Measurements from ENCODE around the gene MST1.
"Not testable (repeated sequence)": the region's sequence is repeated elsewhere in the genome, so short reads cannot be mapped to it uniquely, and the experiment has no call there.

The MST1 gene

GRCh38 chr3:49702672-49703071 lies 13.4 kb upstream of the MST1 start:
- TF ChIP-seq, protein P1, sequence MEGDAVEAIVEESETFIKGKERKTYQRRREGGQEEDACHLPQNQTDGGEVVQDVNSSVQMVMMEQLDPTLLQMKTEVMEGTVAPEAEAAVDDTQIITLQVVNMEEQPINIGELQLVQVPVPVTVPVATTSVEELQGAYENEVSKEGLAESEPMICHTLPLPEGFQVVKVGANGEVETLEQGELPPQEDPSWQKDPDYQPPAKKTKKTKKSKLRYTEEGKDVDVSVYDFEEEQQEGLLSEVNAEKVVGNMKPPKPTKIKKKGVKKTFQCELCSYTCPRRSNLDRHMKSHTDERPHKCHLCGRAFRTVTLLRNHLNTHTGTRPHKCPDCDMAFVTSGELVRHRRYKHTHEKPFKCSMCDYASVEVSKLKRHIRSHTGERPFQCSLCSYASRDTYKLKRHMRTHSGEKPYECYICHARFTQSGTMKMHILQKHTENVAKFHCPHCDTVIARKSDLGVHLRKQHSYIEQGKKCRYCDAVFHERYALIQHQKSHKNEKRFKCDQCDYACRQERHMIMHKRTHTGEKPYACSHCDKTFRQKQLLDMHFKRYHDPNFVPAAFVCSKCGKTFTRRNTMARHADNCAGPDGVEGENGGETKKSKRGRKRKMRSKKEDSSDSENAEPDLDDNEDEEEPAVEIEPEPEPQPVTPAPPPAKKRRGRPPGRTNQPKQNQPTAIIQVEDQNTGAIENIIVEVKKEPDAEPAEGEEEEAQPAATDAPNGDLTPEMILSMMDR (IDR thresholded peaks at IDR 0.05; ENCODE audit: insufficient read depth, low read length, poor library complexity, severe bottlenecking), result no peak
- no peak for DNase-seq (ENCODE audit: extremely low read depth, insufficient read length)
- Histone ChIP-seq H3K36me3 (ENCODE audit: control insufficient read depth, insufficient read depth, low read length) (peaks cover 37% of the 10 kb centered on the region), H3K27me3 (replicated peaks; ENCODE audit: control insufficient read depth, insufficient read depth, low read length) (no peaks in the 10 kb centered on the region), H3K4me3 (replicated peaks; ENCODE audit: low read depth, low read length) (no peak overlapping the region)

- DNase-seq (ENCODE audit: extremely low read depth, insufficient read length), result no peak
- no peaks in the 10 kb centered on the region for H3K27me3 ChIP-seq (replicated peaks; ENCODE audit: control insufficient read depth, insufficient read depth, low read length)
- peaks cover 39% of the 10 kb centered on the region for H3K36me3 ChIP-seq (ENCODE audit: control insufficient read depth, insufficient read depth, low read length)
- TF ChIP-seq, protein P1 (IDR thresholded peaks at IDR 0.05; ENCODE audit: insufficient read depth, low read length, poor library complexity, severe bottlenecking), result peak; percentile 44
- no peak overlapping the region for H3K4me3 ChIP-seq (replicated peaks; ENCODE audit: low read depth, low read length)
Measured at GRCh38 chr3:49701388-49702077, 12.3 kb upstream of the MST1 start.

DNA sequence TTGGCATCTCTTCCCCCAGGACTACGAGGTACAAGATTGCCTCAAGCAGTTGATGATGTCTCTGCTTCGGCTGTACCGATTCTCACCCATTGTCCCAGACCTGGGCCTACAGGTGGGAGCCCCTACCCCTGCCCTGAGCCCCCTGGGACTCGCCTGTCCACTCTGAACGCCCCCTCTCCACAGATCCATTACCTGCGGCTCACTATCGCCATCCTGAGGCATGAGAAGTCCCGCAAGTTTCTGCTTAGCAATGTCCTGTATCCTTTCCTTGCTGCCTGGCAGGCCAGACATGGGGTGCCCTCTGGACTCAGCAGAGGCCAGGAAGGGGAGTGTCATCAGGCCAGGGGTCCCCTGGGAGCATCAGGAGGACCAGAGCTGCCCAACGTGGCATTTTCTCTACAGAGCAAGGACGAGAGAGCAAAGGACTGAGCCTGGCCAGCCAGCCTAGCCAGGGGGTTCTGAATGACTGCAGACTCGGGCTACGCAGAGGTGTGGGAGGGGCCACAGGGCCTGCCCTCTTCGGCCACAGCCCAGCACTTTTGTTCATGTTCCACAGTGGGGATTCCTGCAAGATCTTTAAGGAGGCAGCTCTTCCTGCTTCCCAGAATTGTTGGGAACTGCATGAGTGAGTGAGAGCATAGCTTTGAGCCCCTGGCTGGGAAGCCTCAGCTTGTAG lies 11.3 kb upstream of the MST1 start:
- TF ChIP-seq, protein P1 (IDR thresholded peaks at IDR 0.05; ENCODE audit: insufficient read depth, low read length, poor library complexity, severe bottlenecking), result peak; percentile 21
- H3K36me3 ChIP-seq (ENCODE audit: control insufficient read depth, insufficient read depth, low read length), result peaks cover 34% of the 10 kb centered on the region
- no peaks in the 10 kb centered on the region for H3K27me3 ChIP-seq (replicated peaks; ENCODE audit: control insufficient read depth, insufficient read depth, low read length)
- no peak for DNase-seq (ENCODE audit: extremely low read depth, insufficient read length)
- no peak overlapping the region for H3K4me3 ChIP-seq (replicated peaks; ENCODE audit: low read depth, low read length)

GRCh38 chr3:49700014-49700413 lies 10.7 kb upstream of the MST1 start:
- H3K36me3 ChIP-seq (ENCODE audit: control insufficient read depth, insufficient read depth, low read length), result peaks cover 30% of the 10 kb centered on the region
- DNase-seq (ENCODE audit: extremely low read depth, insufficient read length), result no peak
- no peak overlapping the region for H3K4me3 ChIP-seq (replicated peaks; ENCODE audit: low read depth, low read length)
- no peaks in the 10 kb centered on the region for H3K27me3 ChIP-seq (replicated peaks; ENCODE audit: control insufficient read depth, insufficient read depth, low read length)
- TF ChIP-seq, protein P1 (IDR thresholded peaks at IDR 0.05; ENCODE audit: insufficient read depth, low read length, poor library complexity, severe bottlenecking), result no peak

GRCh38 chr3:49699281-49699979 lies 10.2 kb upstream of the MST1 start:
- TF ChIP-seq, protein P1 (IDR thresholded peaks at IDR 0.05; ENCODE audit: insufficient read depth, low read length, poor library complexity, severe bottlenecking), result no peak
- Histone ChIP-seq H3K4me3 (replicated peaks; ENCODE audit: low read depth, low read length) (no peak overlapping the region), H3K27me3 (replicated peaks; ENCODE audit: control insufficient read depth, insufficient read depth, low read length) (no peaks in the 10 kb centered on the region), H3K36me3 (ENCODE audit: control insufficient read depth, insufficient read depth, low read length) (peaks cover 29% of the 10 kb centered on the region)
- DNase-seq (ENCODE audit: extremely low read depth, insufficient read length), result no peak

GRCh38 chr3:49695350-49696015 lies 6.2 kb upstream of the MST1 start:
- DNase-seq (ENCODE audit: extremely low read depth, insufficient read length); H3K4me3 ChIP-seq (replicated peaks; ENCODE audit: low read depth, low read length); H3K27me3 ChIP-seq (replicated peaks; ENCODE audit: control insufficient read depth, insufficient read depth, low read length): not testable (repeated sequence)
- peaks cover 13% of the 10 kb centered on the region for H3K36me3 ChIP-seq (ENCODE audit: control insufficient read depth, insufficient read depth, low read length)

GRCh38 chr3:49694409-49695070 lies 5.3 kb upstream of the MST1 start:
- not testable (repeated sequence) for H3K4me3 ChIP-seq (replicated peaks; ENCODE audit: low read depth, low read length); DNase-seq (ENCODE audit: extremely low read depth, insufficient read length); H3K36me3 ChIP-seq (ENCODE audit: control insufficient read depth, insufficient read depth, low read length)

GRCh38 chr3:49691481-49691880 lies 2.2 kb upstream of the MST1 start:
- not testable (repeated sequence) for DNase-seq (ENCODE audit: extremely low read depth, insufficient read length); H3K36me3 ChIP-seq (ENCODE audit: control insufficient read depth, insufficient read depth, low read length); H3K4me3 ChIP-seq (replicated peaks; ENCODE audit: low read depth, low read length); H3K27me3 ChIP-seq (replicated peaks; ENCODE audit: control insufficient read depth, insufficient read depth, low read length)

More at GRCh38 chr3:49694409-49695070, 5.3 kb upstream of the MST1 start:
- H3K27me3 ChIP-seq (replicated peaks; ENCODE audit: control insufficient read depth, insufficient read depth, low read length), result not testable (repeated sequence)

Data from GM06990 (cell line).